HG03432 (cell line): ENCODE data around the gene OSBPL10.

Experiments
- ATAC-seq: cut with Tn5 transposase; IDR thresholded peaks from one replicate; pipeline ENCODE4 v1.9.1; 2021; ENCODE audit warnings: mild to moderate bottlenecking, moderate library complexity; ENCODE audit not compliant: unreplicated experiment

The OSBPL10 gene

DNA sequence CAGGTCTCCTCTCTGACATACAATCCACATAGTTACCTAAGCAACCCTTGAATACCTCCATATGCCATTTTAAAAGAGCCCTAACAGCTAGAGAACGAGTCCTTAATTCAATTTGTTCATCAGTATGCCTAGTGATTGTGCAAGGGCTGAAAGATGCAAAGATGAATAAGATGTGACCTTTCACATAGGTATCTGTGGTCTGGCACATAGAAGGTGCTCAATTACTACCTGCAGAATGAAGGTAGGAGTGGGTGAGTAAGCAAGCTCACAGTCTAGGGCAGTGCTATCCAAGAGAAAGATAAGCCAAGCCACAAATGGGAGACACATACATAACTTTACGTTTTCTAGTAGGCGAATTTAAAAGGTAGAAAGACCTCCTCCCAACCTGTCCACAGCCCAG lies 157.9 kb downstream of the OSBPL10 start:
- ATAC-seq, result no peak

- ATAC-seq, result no peak
These were observed 159.9 kb downstream of the OSBPL10 start for GRCh38 chr3:31821118-31821517.

GRCh38 chr3:31819441-31819840 lies 161.6 kb downstream of the OSBPL10 start:
- ATAC-seq, result no peak

GRCh38 chr3:31817411-31817966 lies 163.6 kb downstream of the OSBPL10 start:
- ATAC-seq, result no peak

GRCh38 chr3:31815631-31816440 lies 165.2 kb downstream of the OSBPL10 start:
- no peak for ATAC-seq

- no peak for ATAC-seq
These were observed 166.1 kb downstream of the OSBPL10 start for GRCh38 chr3:31815006-31815405.

- no peak for ATAC-seq
These were observed 167.4 kb downstream of the OSBPL10 start for GRCh38 chr3:31813686-31814085.

DNA sequence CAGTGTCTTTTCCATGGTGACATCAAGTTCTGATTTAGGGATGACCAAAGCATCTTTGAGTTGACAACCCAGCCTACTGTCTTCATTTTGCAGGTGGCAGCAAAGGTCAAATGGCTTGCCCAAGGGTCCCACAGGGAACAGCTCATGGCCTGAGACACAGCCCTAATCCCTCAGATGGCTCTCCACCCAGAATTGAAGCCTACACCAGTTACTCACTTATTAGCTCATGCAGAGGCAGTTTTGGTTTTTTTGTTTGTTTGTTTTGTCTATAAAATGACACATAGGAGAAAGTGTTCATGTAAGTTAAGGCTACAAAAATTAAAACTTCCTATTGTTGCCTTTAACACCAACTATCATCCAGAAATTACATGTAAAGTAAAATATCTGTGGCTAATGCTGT lies 167.9 kb downstream of the OSBPL10 start:
- ATAC-seq, result no peak

- ATAC-seq, result no peak
These were observed 170.1 kb downstream of the OSBPL10 start for GRCh38 chr3:31810991-31811433.

DNA sequence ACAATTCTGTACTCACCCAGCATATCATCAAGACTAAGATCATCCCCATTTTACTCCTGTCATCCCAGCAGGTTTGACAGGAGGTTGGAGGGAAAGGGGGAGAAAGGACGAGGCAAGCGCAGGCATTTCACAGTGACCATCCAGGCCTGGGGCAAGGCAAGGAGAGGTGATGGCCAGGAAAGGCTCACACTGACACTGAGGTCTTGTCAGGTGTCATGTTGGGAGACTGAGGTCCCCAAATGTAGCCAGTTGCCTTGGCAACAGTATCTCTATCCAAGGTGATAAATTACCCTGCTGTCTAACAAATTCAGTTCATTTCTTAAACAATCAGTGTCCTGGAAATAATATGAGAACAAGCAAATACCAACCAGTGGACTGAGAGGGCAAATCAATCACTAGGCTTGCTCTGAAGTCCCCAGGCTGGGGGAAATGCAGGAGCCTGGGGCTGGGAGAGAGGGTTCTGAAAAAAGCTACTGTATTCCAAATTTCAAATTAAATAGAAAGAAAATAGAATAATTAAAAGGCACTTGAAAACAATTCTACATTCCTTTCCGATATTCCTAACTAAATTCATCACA lies 172.8 kb downstream of the OSBPL10 start:
- ATAC-seq, result no peak

DNA sequence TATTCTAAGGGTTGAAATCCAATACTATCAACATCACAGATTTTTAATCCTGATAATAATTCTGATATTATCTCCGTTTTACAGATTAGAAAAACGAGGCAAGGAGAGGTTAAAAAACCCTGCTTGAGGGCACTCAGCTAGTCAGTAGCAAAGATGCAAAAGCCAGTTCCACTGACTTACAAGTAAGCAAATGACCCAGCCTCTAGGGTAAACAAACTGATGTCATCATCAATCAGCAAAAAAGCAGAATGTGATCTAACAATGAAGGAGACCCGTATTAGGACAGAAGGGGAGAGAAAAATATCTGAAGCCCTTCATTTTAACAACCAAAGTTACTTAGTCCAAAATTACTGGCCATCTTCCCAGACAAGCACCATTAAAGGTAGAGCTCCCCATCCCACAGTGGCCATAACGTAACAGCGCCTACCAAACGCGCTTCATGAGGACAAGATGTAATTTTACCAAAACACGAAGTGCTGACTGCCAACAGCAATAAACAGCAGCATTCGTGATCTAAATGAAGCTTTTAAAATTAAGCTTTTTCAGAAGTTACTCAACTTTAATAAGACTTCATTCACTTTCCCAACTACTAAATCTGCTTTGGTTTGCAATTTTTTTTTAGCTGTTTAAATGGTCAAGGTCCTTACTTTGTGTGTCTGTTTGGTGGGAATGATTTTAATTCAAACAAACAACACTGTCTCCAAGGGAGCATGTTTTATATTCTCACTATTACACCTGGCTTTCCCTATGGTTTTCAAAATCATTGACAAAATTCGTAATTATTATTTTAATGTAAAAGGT lies 176.6 kb downstream of the OSBPL10 start:
- ATAC-seq, result no peak

DNA sequence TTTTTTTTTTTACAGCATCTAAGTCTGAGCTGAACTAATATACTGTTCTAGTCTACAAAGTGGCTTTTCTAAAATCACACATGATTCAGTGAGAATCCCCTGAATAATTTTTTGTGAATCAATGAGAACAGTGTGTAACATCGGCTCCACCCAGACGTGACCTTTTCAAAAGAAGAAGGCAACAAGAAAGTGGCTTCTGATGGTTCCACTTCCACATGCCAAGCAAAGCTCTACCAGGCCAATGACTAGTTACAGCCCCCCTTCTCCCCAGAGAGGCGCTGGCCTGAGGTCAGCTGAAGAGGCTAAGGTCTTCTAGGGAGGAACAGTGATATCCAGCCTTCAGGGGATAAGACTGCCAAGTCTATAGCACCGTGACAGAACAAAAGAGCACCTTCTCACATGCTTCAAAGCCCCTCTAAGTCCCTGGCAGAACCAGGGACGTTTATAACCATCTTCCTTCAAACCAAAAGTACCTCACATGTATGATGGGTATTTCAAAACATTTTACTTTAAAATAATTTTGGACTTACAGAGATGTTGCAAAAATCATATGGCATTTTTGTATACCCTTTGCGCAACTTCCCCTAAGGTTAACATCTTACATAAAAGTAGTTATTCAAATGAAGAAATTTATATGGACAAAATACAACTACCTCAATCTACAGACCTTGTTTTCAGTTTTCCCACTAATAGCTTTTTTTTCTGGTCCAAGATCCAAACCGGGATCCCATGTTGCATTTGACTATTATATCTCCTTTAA lies 177.9 kb downstream of the OSBPL10 start:
- ATAC-seq, result no peak

GRCh38 chr3:31800436-31800835 lies 180.6 kb downstream of the OSBPL10 start:
- ATAC-seq, result no peak

GRCh38 chr3:31798840-31799239 lies 182.2 kb downstream of the OSBPL10 start:
- ATAC-seq, result no peak

DNA sequence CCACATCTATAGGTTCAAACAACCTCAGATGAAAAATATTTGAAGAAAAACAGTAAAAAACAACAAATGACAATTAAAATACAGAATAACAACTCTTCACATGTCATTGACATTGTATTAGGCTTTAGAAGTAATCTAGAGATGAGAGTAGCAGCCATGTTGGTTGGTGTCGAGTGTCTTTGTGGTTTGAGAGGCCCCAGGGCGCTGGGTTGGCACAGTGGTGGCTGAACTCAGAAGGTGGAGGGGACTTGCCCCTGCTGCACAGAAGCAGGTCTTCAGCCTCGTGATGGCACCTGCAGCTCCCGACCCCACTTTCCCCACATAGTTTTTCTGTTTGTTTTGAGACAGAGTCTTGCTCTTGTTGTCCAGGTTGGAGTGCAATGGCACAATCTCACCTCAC lies 187.2 kb downstream of the OSBPL10 start:
- no peak for ATAC-seq

GRCh38 chr3:31791090-31791430 lies 190.0 kb downstream of the OSBPL10 start:
- ATAC-seq, result no peak

DNA sequence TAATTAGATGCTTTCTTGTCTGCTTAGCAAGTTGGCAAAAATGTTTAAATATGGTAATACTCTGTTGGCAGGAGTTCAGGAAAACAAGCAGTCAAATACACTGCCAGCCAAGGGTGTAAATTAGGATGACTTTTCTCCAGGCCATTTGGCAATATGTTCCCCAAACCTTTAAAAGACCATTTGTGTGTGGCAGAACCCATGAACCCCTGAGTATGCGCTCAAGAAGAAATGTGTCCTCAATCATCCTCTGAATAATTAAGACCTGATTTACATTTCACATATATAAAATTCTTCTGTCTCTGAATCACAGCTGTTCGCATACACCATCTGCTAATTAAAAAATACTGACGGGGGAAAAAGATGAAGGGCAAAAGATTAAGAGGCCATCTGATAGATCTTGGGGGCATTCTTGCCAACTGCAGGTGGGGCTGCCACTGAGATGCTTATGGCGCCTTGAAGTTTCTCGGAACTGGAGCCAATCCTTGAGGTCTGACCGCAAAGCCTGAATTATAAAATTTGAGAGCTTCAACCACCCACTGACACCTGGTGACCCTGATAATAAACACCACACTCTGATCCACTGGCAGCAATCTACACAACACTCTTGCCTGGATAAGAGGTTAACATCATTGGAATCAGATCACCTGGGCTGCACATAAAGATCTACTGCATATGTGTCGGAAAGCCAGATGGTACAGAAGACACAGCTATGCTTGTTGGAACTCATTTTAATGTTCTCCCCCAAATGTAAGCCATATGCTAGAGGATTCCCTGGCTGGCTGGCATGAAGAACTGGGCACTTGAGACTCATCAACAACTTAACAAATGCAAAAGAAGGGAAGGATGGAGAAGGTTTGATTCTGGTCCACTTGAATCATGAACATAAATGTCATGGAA lies 190.6 kb downstream of the OSBPL10 start:
- ATAC-seq, result no peak

- ATAC-seq, result no peak
These were observed 191.6 kb downstream of the OSBPL10 start for GRCh38 chr3:31789429-31789828.

GRCh38 chr3:31785734-31786133 lies 195.3 kb downstream of the OSBPL10 start:
- no peak for ATAC-seq

GRCh38 chr3:31785286-31785685 lies 195.8 kb downstream of the OSBPL10 start:
- no peak for ATAC-seq
